ENCODE results near the gene HMG20A. TPM values are rescaled to one million over a fixed set of nuclear protein-coding genes. Genes with fewer than 3 reads are reported as not detected.

HMG20A gene
- polyA plus RNA-seq, 1 donor from 2014 or later, result 34.2 TPM

DNA sequence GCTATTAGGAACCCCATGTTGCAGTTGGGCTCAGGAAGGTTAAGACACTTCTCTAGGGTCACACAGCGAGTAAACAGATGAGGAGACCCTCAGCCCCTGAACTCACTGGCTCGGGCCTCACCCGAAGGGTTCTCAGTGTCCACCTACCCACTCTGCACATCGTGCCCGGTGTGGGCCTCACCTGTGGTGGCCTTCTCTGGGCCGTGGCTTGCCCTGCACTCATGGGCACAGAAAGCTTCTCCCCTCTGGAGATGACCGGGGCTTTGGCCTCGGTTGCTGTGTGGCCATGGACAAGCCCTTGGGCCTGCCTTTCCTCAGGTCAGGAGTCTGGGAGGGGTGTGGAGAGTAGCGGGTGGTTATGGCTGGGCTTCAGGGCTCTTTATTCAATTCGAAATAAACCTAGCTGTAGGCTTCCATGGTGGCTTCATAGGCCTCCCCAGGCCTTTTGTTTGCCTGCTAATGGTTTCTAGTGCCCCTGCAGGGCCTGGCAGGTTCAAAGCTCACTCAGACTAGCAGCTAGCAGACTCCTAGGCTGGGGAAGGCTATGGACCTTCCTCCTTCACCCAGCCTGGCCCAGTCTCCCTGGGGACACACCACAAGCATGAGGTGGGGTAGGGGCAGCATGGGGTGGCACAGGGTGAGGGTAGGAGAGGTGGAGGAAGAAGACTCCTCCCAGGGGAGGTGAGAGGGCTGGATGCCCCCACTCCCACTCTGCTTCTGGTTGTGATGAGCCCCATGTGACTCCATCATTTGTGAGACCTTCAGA is 108.9 kb downstream of the HMG20A start:
- H3K4me3 Mint-ChIP-seq, result no peak overlapping the region
- no peaks in the 10 kb centered on the region for H3K9me3 Mint-ChIP-seq
- no peak overlapping the region for H3K27ac Mint-ChIP-seq
- no peaks in the 10 kb centered on the region for H3K27me3 Mint-ChIP-seq
- no peaks in the 10 kb centered on the region for H3K36me3 Mint-ChIP-seq
- H3K4me1 Mint-ChIP-seq, result peaks cover 0 to 1% (median 0%) of the 10 kb centered on the region in 3 donors

DNA sequence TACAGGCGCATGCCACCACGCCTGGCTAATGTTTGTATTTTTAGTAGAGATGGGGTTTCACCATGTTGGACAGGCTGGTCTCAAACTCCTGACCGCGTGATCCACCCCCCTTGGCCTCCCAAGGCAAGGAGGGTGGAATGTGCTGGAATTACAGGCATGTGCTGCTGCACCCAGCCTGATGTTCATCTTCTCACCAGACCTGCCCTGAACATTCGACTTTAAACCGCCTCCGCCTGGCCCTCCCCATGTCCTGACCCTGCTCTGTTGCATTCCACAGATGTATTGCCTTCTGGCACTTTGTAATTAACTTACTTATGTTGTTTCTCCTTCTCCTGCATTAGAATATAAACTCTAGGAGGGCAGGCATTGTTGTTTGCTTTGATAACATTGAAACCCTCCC is 109.9 kb downstream of the HMG20A start:
- Mint-ChIP-seq H3K9me3 (no peaks in the 10 kb centered on the region), H3K4me3 (no peak overlapping the region), H3K27me3 (no peaks in the 10 kb centered on the region), H3K27ac (no peak overlapping the region), H3K4me1 (peaks cover 0 to 3% (median 3%) of the 10 kb centered on the region in 3 donors), H3K36me3 (no peaks in the 10 kb centered on the region)

DNA sequence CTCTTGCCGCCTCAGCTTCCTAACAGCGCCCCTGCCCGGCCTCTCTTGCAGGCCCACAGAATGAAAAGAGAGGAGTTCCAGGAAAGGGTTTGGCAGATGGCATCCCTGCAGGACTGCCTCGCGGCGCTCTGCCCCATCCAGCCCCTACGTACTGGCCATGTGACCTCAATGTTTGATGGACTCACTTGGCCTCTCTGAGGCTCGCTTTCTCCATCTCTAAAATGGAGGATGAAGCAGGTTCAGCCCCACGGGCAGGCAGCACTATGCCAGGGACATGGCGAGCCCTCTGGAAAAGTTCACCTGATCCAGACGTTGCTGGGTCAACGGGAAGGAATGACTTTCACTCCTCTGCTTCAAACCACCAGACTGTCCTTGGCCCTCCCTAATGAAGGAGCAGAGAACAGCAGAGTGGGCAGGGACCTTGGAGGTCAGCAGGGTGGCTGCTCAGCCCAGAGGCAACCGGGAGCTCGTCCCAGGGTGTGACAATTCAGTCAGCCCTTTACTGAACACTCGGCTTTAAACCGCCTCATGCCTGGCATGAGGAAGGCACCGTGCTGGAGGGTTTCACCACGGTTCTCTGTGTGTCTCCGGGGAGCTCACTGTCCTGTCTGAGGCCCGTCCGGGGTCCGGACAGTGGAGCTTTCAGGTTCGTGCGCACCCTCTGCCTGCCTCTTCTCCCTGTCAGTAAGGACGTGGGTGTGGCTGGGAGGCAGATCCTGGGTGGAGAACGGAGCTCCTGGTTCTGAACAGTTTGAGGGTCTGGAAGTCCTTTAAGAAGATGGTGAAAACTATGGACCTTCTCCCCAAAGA is 110.7 kb downstream of the HMG20A start:
- Mint-ChIP-seq H3K4me1 (peaks cover 6 to 9% (median 8%) of the 10 kb centered on the region in 3 donors), H3K27me3 (no peaks in the 10 kb centered on the region), H3K4me3 (no peak overlapping the region), H3K36me3 (no peaks in the 10 kb centered on the region), H3K9me3 (no peaks in the 10 kb centered on the region), H3K27ac (no peak overlapping the region)

DNA sequence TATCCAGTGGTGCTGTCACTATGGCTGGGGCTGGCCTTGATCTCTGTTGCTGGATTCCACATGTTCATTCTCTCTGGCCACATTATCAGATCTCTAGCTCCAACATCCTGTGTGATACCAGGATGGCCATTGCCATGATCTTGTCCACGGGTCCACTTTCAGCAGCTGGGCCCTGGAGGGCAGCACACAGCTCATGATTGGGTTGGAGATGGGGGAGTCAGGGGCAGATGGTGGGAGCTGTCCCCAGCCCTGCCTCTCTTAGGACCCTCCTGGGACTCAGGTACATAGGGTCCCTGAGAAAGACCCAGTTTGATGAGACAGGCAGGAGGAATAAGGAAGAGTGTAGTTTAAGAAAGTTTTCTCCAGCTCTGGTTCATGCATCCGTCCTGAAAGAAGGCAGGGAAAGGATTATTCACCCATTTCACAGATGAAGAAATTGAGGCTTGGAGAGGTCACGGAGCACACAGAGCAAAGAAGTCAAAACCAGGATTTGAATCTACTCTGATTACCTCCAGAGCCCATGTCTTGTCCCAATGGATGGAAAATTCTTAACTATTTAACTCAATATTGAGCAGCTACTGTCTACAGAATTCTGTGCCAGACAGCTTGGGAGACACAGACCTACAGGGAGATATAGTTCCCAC is 111.5 kb downstream of the HMG20A start:
- H3K9me3 Mint-ChIP-seq, result no peaks in the 10 kb centered on the region
- peaks cover 13 to 15% (median 14%) of the 10 kb centered on the region in 3 donors for H3K4me1 Mint-ChIP-seq
- no peaks in the 10 kb centered on the region for H3K36me3 Mint-ChIP-seq
- H3K27ac Mint-ChIP-seq, result no peak overlapping the region
- H3K4me3 Mint-ChIP-seq, result no peak overlapping the region
- no peaks in the 10 kb centered on the region for H3K27me3 Mint-ChIP-seq

DNA sequence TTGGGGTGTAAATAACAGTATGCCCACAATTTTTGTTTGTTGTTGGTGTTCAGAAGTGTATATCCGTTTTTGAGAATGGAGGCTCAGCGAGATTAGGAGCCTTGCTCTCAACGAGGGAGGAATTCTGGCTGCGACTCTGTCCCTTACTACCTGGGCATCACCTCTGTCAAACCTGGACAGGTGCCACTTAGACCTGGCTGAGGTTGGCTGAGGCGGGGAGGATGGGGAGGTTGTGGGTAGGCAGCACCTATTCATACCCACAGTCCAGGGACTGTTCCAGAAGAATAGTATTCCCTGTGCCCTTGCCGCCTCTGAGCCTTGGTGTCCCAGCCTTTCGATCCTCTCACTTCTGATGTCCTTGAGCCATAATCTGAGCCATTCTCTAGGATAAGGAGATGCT is 112.2 kb downstream of the HMG20A start:
- Mint-ChIP-seq H3K27ac (no peak overlapping the region), H3K27me3 (peaks cover 2% of the 10 kb centered on the region), H3K4me3 (no peak overlapping the region), H3K36me3 (no peaks in the 10 kb centered on the region), H3K4me1 (peaks cover 20 to 22% (median 21%) of the 10 kb centered on the region in 3 donors), H3K9me3 (no peaks in the 10 kb centered on the region)

DNA sequence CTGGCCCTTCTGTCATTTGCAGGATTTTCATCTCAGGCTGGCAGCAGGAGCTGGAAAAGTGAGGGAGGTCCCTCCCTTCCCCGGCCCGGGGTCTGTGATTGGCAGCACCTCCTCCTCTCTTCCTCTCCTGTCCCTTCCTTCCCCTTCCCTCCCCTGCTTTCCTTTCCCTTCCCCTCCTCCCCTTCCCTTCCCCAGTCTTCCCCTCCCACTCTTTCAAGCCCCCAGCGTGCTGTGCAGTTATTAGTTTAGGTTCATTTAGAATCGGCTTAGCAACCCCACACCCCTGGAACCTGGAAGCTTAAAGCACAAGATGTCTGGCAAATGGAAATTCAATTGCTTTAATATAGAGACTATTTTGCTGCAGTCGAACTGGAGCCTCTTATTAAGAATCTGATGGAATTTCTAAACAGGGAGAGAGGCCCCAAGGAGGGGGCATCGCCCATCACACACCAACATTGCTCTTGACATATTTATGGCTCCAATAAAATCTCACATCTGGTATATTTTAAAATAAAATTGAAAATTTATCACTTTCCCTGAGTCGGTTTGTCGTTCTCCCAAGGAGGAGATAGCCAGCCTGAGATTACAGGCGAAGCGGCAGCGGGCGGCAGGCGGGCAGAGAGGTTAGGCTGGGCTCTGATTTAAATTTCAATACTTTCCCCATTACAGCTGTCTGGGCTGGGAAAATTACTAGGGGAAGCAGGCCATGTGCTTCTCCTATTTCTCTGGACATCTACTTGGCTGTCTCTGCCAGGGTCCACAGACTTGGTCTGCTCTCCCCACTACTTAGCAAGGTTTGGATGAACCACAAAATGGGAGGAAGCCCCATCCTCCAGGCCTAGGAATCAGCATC is 113.1 kb downstream of the HMG20A start:
- Mint-ChIP-seq H3K27me3 (peaks cover 2% of the 10 kb centered on the region), H3K9me3 (no peaks in the 10 kb centered on the region), H3K27ac (peak overlapping the region in 2 of 3 donors; percentile 14 to 45), H3K4me1 (peaks cover 27 to 29% (median 28%) of the 10 kb centered on the region in 3 donors), H3K36me3 (peaks cover under 1% of the 10 kb centered on the region), H3K4me3 (no peak overlapping the region)

Other genes with a start within 250 kb of the HMG20A start
- 5.8 TPM for gene PEAK1, start 784 bp upstream of the HMG20A start, polyA plus RNA-seq
- gene LINGO1, start 212.0 kb downstream of the HMG20A start, polyA plus RNA-seq, result not detected

Measured in IgD-negative memory B cell (primary cell).